DND-41 (cell line): Measurements from ENCODE around the gene SLC35F2.

Experiments
- ATAC-seq: fragments of 200-7000 bp; cut with Tn5 transposase; 3 replicates; pipeline ENCODE4 v1.9.1; 2021; ENCODE audit warnings: low read depth; ENCODE audit not compliant: insufficient read depth
- DNase-seq: peaks from one replicate; pipeline ENCODE4 v3.0.0-alpha.2; 2020
- H2AFZ ChIP-seq: 2 replicates; pipeline ENCODE4 v1.6.0; 2012; ENCODE audit warnings: low read depth, low read length
- H3K27ac ChIP-seq: 2 replicates; pipeline ENCODE4 v1.5.1; 2012; ENCODE audit warnings: low read length, inconsistent platforms
- H3K27me3 ChIP-seq: fragments of 200-600 bp; sonication (generic); 2 replicates; pipeline ENCODE4 v1.6.0; 2012; ENCODE audit warnings: low read length, mild to moderate bottlenecking, inconsistent platforms; ENCODE audit not compliant: insufficient read depth, poor library complexity
- H3K36me3 ChIP-seq: 2 replicates; pipeline ENCODE4 v1.5.1; 2012; ENCODE audit warnings: low read length, inconsistent platforms; ENCODE audit not compliant: insufficient read depth
- H3K4me1 ChIP-seq: 2 replicates; pipeline ENCODE4 v1.5.1; 2012; ENCODE audit warnings: mild to moderate bottlenecking, low read length; ENCODE audit not compliant: insufficient read depth
- H3K4me2 ChIP-seq: 2 replicates; pipeline ENCODE4 v1.6.0; 2012; ENCODE audit warnings: mild to moderate bottlenecking, moderate library complexity, low read length, inconsistent platforms; ENCODE audit not compliant: insufficient read depth
- H3K4me3 ChIP-seq, 2 experiments: fragments of 200-600 bp in 1 of 2; shearing (Covaris generic) in 1 of 2; 2 replicates each; pipeline ENCODE4 v1.5.1; 2012 to 2016; ENCODE audit warnings: inconsistent platforms in 2 of 2, low read length in 2 of 2, mild to moderate bottlenecking in 2 of 2, low read depth in 1 of 2, moderate library complexity in 1 of 2
- H3K79me2 ChIP-seq: 2 replicates; pipeline ENCODE4 v1.6.0; 2012; ENCODE audit warnings: low read length, inconsistent platforms; ENCODE audit not compliant: insufficient read depth
- H3K9ac ChIP-seq: 2 replicates; pipeline ENCODE4 v1.6.0; 2012; ENCODE audit warnings: low read depth, mild to moderate bottlenecking, inconsistent platforms, low read length, moderate library complexity
- H3K9me3 ChIP-seq: 2 replicates; pipeline ENCODE4 v1.5.1; 2012; ENCODE audit warnings: low read length, moderate library complexity, mild to moderate bottlenecking, inconsistent platforms; ENCODE audit not compliant: insufficient read depth, severe bottlenecking
- H4K20me1 ChIP-seq: 2 replicates; pipeline ENCODE4 v1.6.0; 2012; ENCODE audit warnings: low read length; ENCODE audit not compliant: insufficient read depth
- CTCF ChIP-seq: IDR thresholded peaks from 2 replicates; pipeline ENCODE4 v1.5.1; 2012; ENCODE audit warnings: borderline replicate concordance, low read length, moderate library complexity, mild to moderate bottlenecking; ENCODE audit not compliant: poor library complexity, severe bottlenecking; ENCODE audit errors: extremely low read depth
- EZH2 ChIP-seq: IDR thresholded peaks from 3 replicates; pipeline ENCODE4 v1.6.1; 2012; ENCODE audit warnings: borderline replicate concordance, low read depth, mild to moderate bottlenecking, moderate library complexity, low read length, inconsistent platforms; ENCODE audit not compliant: severe bottlenecking

SLC35F2 gene

GRCh38 chr11:107825875-107826274 lies 32.7 kb downstream of the SLC35F2 start:
- no peak for TF ChIP-seq CTCF
- Histone ChIP-seq H3K27ac (no peak overlapping the region), H3K4me2 (no peak overlapping the region), H3K36me3 (no peaks in the 10 kb centered on the region), H3K4me3 (no peak overlapping the region), H3K9ac (no peak overlapping the region), H3K4me1 (no peaks in the 10 kb centered on the region), H3K27me3 (no peaks in the 10 kb centered on the region), H3K79me2 (no peaks in the 10 kb centered on the region), H4K20me1 (no peaks in the 10 kb centered on the region), H3K9me3 (no peaks in the 10 kb centered on the region), H2AFZ (no peak overlapping the region)
- DNase-seq (no peak), ATAC-seq (no peak)

GRCh38 chr11:107824668-107825369 lies 33.8 kb downstream of the SLC35F2 start:
- no peaks in the 10 kb centered on the region for H3K27me3 ChIP-seq
- no peaks in the 10 kb centered on the region for H3K4me1 ChIP-seq
- H3K4me2 ChIP-seq: no peak overlapping the region
- H4K20me1 ChIP-seq: no peaks in the 10 kb centered on the region
- no peaks in the 10 kb centered on the region for H3K79me2 ChIP-seq
- no peak for TF ChIP-seq EZH2
- no peak for TF ChIP-seq CTCF
- no peak overlapping the region for H3K27ac ChIP-seq
- DNase-seq (no peak), ATAC-seq (no peak)
- no peaks in the 10 kb centered on the region for H3K36me3 ChIP-seq
- no peak overlapping the region for H2AFZ ChIP-seq
- no peaks in the 10 kb centered on the region for H3K9me3 ChIP-seq
- H3K4me3 ChIP-seq: no peak overlapping the region
- H3K9ac ChIP-seq: no peak overlapping the region

- no peak overlapping the region for H3K9ac ChIP-seq
- H3K9me3 ChIP-seq: no peaks in the 10 kb centered on the region
- no peaks in the 10 kb centered on the region for H4K20me1 ChIP-seq
- H3K4me3 ChIP-seq: no peak overlapping the region
- no peak overlapping the region for H3K27ac ChIP-seq
- DNase-seq: no peak
- H3K27me3 ChIP-seq: no peaks in the 10 kb centered on the region
- H3K36me3 ChIP-seq: no peaks in the 10 kb centered on the region
- TF ChIP-seq CTCF (no peak), EZH2 (no peak)
- H3K4me2 ChIP-seq: no peak overlapping the region
- no peaks in the 10 kb centered on the region for H3K79me2 ChIP-seq
- ATAC-seq: no peak
- no peak overlapping the region for H2AFZ ChIP-seq
- no peaks in the 10 kb centered on the region for H3K4me1 ChIP-seq
Observed at GRCh38 chr11:107821199-107821927, 37.2 kb downstream of the SLC35F2 start.
